Skeletal muscle satellite cell (primary cell): ENCODE results near the gene INPP4A.

ENCODE experiments used
- H3K27me3 ChIP-seq: 2 replicates; pipeline ENCODE4 v1.7.0; 2013; ENCODE audit warnings: low read length; ENCODE audit not compliant: control insufficient read depth, insufficient read depth
- H3K36me3 ChIP-seq: 2 replicates; pipeline ENCODE4 v1.7.0; 2013; ENCODE audit warnings: mild to moderate bottlenecking, control low read depth, low read length; ENCODE audit not compliant: insufficient read depth
- H3K4me1 ChIP-seq: 2 replicates; pipeline ENCODE4 v1.7.0; 2013; ENCODE audit warnings: low read length; ENCODE audit not compliant: control insufficient read depth, insufficient read depth
- H3K4me2 ChIP-seq: 2 replicates; pipeline ENCODE4 v1.7.0; 2013; ENCODE audit warnings: mild to moderate bottlenecking, low read length
- H3K4me3 ChIP-seq: 2 replicates; pipeline ENCODE4 v1.7.0; 2013; ENCODE audit warnings: low read length
- H3K9ac ChIP-seq: 2 replicates; pipeline ENCODE4 v1.7.0; 2013; ENCODE audit warnings: mild to moderate bottlenecking, low read depth, low read length, moderate library complexity
- H3K9me3 ChIP-seq: replicated peaks from 2 replicates; pipeline ENCODE4 v1.7.0; 2013; ENCODE audit warnings: mild to moderate bottlenecking, control low read depth, low read length

Gene INPP4A

GRCh38 chr2:98482362-98482761 is 37.7 kb downstream of the INPP4A start:
- H3K4me3 ChIP-seq: no peak overlapping the region
- no peaks in the 10 kb centered on the region for H3K9me3 ChIP-seq
- no peak overlapping the region for H3K9ac ChIP-seq
- H3K36me3 ChIP-seq: no peaks in the 10 kb centered on the region
- no peaks in the 10 kb centered on the region for H3K27me3 ChIP-seq
- H3K4me1 ChIP-seq: peaks cover 17% of the 10 kb centered on the region
- no peak overlapping the region for H3K4me2 ChIP-seq

GRCh38 chr2:98483257-98483861 is 38.7 kb downstream of the INPP4A start:
- no peak overlapping the region for H3K4me2 ChIP-seq
- H3K9me3 ChIP-seq: no peaks in the 10 kb centered on the region
- peaks cover 17% of the 10 kb centered on the region for H3K4me1 ChIP-seq
- no peak overlapping the region for H3K4me3 ChIP-seq
- no peaks in the 10 kb centered on the region for H3K36me3 ChIP-seq
- no peak overlapping the region for H3K9ac ChIP-seq
- H3K27me3 ChIP-seq: no peaks in the 10 kb centered on the region

GRCh38 chr2:98484121-98484557 is 39.5 kb downstream of the INPP4A start:
- peaks cover 12% of the 10 kb centered on the region for H3K4me1 ChIP-seq
- H3K9me3 ChIP-seq: no peaks in the 10 kb centered on the region
- H3K9ac ChIP-seq: no peak overlapping the region
- no peak overlapping the region for H3K4me2 ChIP-seq
- H3K27me3 ChIP-seq: no peaks in the 10 kb centered on the region
- H3K36me3 ChIP-seq: no peaks in the 10 kb centered on the region
- H3K4me3 ChIP-seq: no peak overlapping the region

GRCh38 chr2:98484652-98485452 is 40.2 kb downstream of the INPP4A start:
- H3K36me3 ChIP-seq: no peaks in the 10 kb centered on the region
- H3K9me3 ChIP-seq: no peaks in the 10 kb centered on the region
- no peaks in the 10 kb centered on the region for H3K27me3 ChIP-seq
- no peak overlapping the region for H3K4me2 ChIP-seq
- no peak overlapping the region for H3K4me3 ChIP-seq
- no peak overlapping the region for H3K9ac ChIP-seq
- H3K4me1 ChIP-seq: peaks cover 5% of the 10 kb centered on the region

- Histone ChIP-seq H3K4me2 (no peak overlapping the region), H3K4me3 (no peak overlapping the region), H3K4me1 (no peaks in the 10 kb centered on the region), H3K27me3 (no peaks in the 10 kb centered on the region), H3K9me3 (no peaks in the 10 kb centered on the region), H3K9ac (no peak overlapping the region), H3K36me3 (no peaks in the 10 kb centered on the region)
Observed at GRCh38 chr2:98485453-98485755, 40.7 kb downstream of the INPP4A start.

- H3K4me2 ChIP-seq: no peak overlapping the region
- no peak overlapping the region for H3K9ac ChIP-seq
- no peak overlapping the region for H3K4me3 ChIP-seq
- no peaks in the 10 kb centered on the region for H3K4me1 ChIP-seq
- H3K36me3 ChIP-seq: no peaks in the 10 kb centered on the region
- H3K9me3 ChIP-seq: no peaks in the 10 kb centered on the region
- no peaks in the 10 kb centered on the region for H3K27me3 ChIP-seq
Observed at GRCh38 chr2:98486374-98486981, 41.8 kb downstream of the INPP4A start.

- H3K4me1 ChIP-seq: no peaks in the 10 kb centered on the region
- H3K9ac ChIP-seq: no peak overlapping the region
- H3K36me3 ChIP-seq: no peaks in the 10 kb centered on the region
- H3K9me3 ChIP-seq: no peaks in the 10 kb centered on the region
- H3K4me3 ChIP-seq: no peak overlapping the region
- H3K27me3 ChIP-seq: no peaks in the 10 kb centered on the region
- no peak overlapping the region for H3K4me2 ChIP-seq
Observed at GRCh38 chr2:98487101-98487805, 42.6 kb downstream of the INPP4A start.

- Histone ChIP-seq H3K4me2 (no peak overlapping the region), H3K4me1 (no peaks in the 10 kb centered on the region), H3K27me3 (no peaks in the 10 kb centered on the region), H3K9me3 (no peaks in the 10 kb centered on the region), H3K9ac (no peak overlapping the region), H3K36me3 (no peaks in the 10 kb centered on the region), H3K4me3 (no peak overlapping the region)
Observed at GRCh38 chr2:98487806-98488189, 43.1 kb downstream of the INPP4A start.

- Histone ChIP-seq H3K4me1 (no peaks in the 10 kb centered on the region), H3K4me2 (no peak overlapping the region), H3K9me3 (no peaks in the 10 kb centered on the region), H3K27me3 (no peaks in the 10 kb centered on the region), H3K36me3 (no peaks in the 10 kb centered on the region), H3K9ac (no peak overlapping the region), H3K4me3 (no peak overlapping the region)
Observed at GRCh38 chr2:98488252-98488651, 43.6 kb downstream of the INPP4A start.

- H3K27me3 ChIP-seq: no peaks in the 10 kb centered on the region
- no peak overlapping the region for H3K9ac ChIP-seq
- no peak overlapping the region for H3K4me2 ChIP-seq
- no peaks in the 10 kb centered on the region for H3K4me1 ChIP-seq
- H3K36me3 ChIP-seq: no peaks in the 10 kb centered on the region
- no peak overlapping the region for H3K4me3 ChIP-seq
- no peaks in the 10 kb centered on the region for H3K9me3 ChIP-seq
Observed at GRCh38 chr2:98489486-98489885, 44.8 kb downstream of the INPP4A start.
